Endometrial microvascular endothelial cells (primary cell): Measurements from ENCODE around the gene IFNA21. TPM values are rescaled to one million over a fixed set of nuclear protein-coding genes. Genes with fewer than 3 reads are reported as not detected.
"Not testable (repeated sequence)": the region's sequence is repeated elsewhere in the genome, so short reads cannot be mapped to it uniquely, and the experiment has no call there.

Experiments
- in situ Hi-C: cut with HindIII; loops from 2 replicates; pipeline ENCODE4 v1.10.0; 2017; ENCODE audit warnings: low sequenced_read_pairs, low pct_unique_long_range_greater_than_20kb; ENCODE audit errors: inconsistent ontology term
- total RNA-seq: library from RNA; depleted of rRNA; stranded (reverse); fragments of >200 nt; gene quantifications from one replicate; pipeline ENCODE4 v1.2.3, GENCODE V29; 2015; ENCODE audit errors: inconsistent ontology term

Gene IFNA21
- total RNA-seq = not detected

GRCh38 chr9:21166560-21166959, at the start of gene IFNA21:
Gene IFNA21, minus strand, starts transcription at chr9:21166660. Its CDS starts 48 bp downstream, at chr9:21166612.
- in situ Hi-C loops = not testable (repeated sequence)

GRCh38 chr9:21213411-21214326, 47.2 kb upstream of the IFNA21 start:
- in situ Hi-C loops = not testable (repeated sequence)

- in situ Hi-C loops = not testable (repeated sequence)
These were observed 45.7 kb upstream of the IFNA21 start for GRCh38 chr9:21212160-21212559.

- in situ Hi-C loops = not testable (repeated sequence)
These were observed 44.3 kb upstream of the IFNA21 start for GRCh38 chr9:21210782-21211181.

- in situ Hi-C loops = no loop called here
These were observed 43.9 kb upstream of the IFNA21 start for GRCh38 chr9:21210311-21210710.

GRCh38 chr9:21207043-21207442, 40.6 kb upstream of the IFNA21 start, which contains the start of gene IFNA10:
Gene IFNA10, minus strand, starts transcription at chr9:21207143. Its CDS starts 46 bp downstream, at chr9:21207097.
- in situ Hi-C loops = not testable (repeated sequence)

GRCh38 chr9:21205204-21205603, 38.7 kb upstream of the IFNA21 start:
- in situ Hi-C loops = no loop called here

GRCh38 chr9:21202105-21202504, 35.6 kb upstream of the IFNA21 start, which contains the start of gene IFNA7:
Gene IFNA7, minus strand, starts transcription at chr9:21202205. Its CDS starts 40 bp downstream, at chr9:21202165.
- in situ Hi-C loops = not testable (repeated sequence)

GRCh38 chr9:21194867-21195776, 28.7 kb upstream of the IFNA21 start:
- in situ Hi-C loops = not testable (repeated sequence)

GRCh38 chr9:21187487-21187886, 21.0 kb upstream of the IFNA21 start, which contains the start of gene IFNA4:
Gene IFNA4, minus strand, starts transcription at chr9:21187587. Its CDS starts 56 bp downstream, at chr9:21187531.
- in situ Hi-C loops = not testable (repeated sequence)

- in situ Hi-C loops = not testable (repeated sequence)
These were observed 16.6 kb upstream of the IFNA21 start for GRCh38 chr9:21182810-21183736.

- in situ Hi-C loops = no loop called here
These were observed 8.2 kb upstream of the IFNA21 start for GRCh38 chr9:21174671-21175070.

- in situ Hi-C loops = no loop called here
These were observed 5.7 kb upstream of the IFNA21 start for GRCh38 chr9:21172156-21172555.

GRCh38 chr9:21171351-21171750, 4.9 kb upstream of the IFNA21 start:
- in situ Hi-C loops = no loop called here

- in situ Hi-C loops = no loop called here
These were observed 944 bp downstream of the IFNA21 start for GRCh38 chr9:21165516-21165915.

- in situ Hi-C loops = no loop called here
These were observed 6.3 kb downstream of the IFNA21 start for GRCh38 chr9:21160178-21160577.

GRCh38 chr9:21155501-21155900, 11.0 kb downstream of the IFNA21 start:
- in situ Hi-C loops = no loop called here

GRCh38 chr9:21154018-21154608, 12.3 kb downstream of the IFNA21 start:
- in situ Hi-C loops = no loop called here
